OCI-M2 (cell line): Measurements from ENCODE around the gene PCDHB15.
A peak's percentile ranks its signal among the peaks of the same experiment; 100 is the strongest.
"Not testable (repeated sequence)": the region's sequence is repeated elsewhere in the genome, so short reads cannot be mapped to it uniquely, and the experiment has no call there.

ENCODE experiments used
- DNase-seq: peaks from one replicate; lab custom pipeline; 2025; ENCODE audit not compliant: unreplicated experiment; lab: John Stamatoyannopoulos, UW

PCDHB15 gene

DNA sequence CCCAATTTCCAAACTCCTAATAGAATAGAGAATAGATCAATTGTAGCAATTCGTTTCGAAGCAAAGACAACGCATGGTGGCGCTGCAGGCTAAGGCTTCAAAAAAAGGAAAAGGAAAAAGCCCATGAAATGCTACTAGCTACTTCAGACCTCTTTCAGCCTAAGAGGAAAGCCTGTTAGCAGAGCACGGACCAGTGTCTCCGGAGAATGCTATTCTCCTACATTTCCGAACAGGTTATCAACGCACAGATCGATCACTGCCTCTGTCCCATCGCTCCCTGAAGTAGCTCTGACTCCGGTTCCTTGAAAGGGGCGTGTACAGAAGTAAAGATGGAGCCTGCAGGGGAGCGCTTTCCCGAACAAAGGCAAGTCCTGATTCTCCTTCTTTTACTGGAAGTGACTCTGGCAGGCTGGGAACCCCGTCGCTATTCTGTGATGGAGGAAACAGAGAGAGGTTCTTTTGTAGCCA, at the start of gene PCDHB15:
Gene PCDHB15 (plus strand): TSS at position 146 of the 468 bp plus-strand sequence. CDS start 184 bp downstream, at position 330.
- no peak for DNase-seq

DNA sequence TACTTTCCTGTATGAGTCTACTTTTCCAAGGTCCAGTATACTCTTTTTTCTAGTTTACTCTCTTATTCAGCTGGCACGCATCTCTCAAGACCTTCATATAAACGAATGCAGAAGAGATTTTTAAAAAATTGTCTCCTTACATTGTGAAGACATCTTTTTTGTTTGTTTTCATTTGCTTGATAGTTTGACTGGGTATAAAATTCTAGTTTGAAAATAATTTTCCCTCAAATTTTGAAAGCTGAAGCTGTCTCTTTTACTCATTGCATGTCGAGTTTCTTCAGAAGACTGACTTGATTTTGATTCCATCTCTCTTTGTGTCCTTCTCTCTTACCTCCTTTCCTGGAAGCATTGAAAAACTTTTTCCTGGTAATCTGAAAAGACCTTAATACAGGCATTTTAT, 48.8 kb upstream of the PCDHB15 start:
- DNase-seq: no peak

DNA sequence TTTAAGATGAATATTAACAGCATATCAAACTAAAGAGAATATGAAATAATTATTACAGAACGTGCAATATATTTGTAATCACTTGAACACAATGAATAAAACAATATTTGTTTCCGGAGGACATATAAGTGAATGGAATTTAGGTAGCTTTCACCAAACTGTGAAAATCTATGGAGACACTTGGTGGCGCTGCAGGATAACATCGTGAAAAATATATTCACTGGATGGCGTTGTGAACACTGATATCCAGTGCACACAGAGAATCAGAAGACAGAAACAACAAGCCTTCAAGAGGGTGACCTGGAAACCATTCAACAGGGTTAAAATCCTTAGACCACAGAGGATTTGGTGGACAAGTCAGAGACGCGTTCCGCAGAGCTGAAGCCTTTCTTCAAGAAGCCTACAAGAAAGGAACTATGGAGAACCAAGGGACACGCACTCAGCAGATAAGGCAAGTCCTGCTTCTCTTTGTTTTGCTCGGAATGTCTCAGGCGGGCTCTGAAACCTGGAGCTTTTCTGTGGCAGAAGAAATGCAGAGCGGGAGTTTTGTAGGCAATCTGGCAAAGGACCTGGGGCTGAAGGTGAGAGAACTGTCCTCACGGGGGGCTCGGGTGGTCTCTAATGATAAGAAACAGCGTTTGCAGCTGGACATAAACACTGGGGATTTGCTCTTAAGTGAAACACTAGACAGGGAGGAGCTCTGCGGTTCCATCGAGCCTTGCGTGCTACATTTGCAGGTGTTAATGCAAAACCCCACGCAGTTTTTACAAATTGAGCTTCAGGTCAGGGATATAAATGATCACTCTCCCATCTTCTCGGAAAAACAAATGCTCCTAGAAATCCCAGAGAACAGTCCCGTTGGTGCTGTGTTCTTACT, 45.6 kb upstream of the PCDHB15 start, which contains the start of gene PCDHB11:
Gene PCDHB11 (plus strand): TSS at position 269 of the 877 bp plus-strand sequence. CDS start 148 bp downstream, at position 417.
- DNase-seq: peak; percentile 51

DNA sequence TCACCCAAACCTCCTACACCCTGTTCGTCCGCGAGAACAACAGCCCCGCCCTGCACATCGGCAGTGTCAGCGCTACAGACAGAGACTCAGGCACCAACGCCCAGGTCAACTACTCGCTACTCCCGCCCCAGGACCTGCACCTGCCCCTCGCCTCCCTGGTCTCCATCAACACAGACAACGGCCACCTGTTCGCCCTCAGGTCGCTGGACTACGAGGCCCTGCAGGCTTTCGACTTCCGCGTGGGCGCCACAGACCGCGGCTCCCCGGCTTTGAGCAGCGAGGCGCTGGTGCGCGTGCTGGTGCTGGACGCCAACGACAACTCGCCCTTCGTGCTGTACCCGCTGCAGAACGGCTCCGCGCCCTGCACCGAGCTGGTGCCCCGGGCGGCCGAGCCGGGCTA, 44.1 kb upstream of the PCDHB15 start:
- not testable (repeated sequence) for DNase-seq

DNA sequence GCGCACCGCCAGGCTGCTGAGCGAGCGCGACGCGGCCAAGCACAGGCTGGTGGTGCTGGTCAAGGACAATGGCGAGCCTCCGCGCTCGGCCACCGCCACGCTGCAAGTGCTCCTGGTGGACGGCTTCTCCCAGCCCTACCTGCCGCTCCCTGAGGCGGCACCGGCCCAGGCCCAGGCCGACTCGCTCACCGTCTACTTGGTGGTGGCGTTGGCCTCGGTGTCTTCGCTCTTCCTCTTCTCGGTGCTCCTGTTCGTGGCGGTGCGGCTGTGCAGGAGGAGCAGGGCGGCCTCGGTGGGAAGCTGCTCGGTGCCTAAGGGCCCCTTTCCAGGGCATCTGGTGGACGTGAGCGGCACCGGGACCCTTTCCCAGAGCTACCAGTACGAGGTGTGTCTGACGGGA, 43.5 kb upstream of the PCDHB15 start:
- not testable (repeated sequence) for DNase-seq

DNA sequence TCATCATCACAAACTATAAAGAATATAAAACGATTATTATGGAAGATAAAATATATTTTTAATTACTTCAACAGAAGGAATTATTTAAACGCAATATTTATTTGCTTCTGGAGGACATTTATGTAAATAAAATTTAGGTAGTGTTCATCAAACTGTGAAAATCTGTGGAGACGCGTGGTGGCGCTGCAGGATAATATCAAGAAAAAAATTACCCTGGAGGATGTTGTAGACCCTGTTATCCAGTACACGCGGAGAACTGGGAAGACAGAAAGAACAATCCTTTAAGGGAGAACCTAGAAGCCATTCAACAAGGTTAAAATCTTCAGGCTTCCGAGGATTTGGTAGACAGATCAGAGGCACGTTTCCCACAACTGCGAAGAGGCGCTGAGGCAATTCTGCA, 36.7 kb upstream of the PCDHB15 start, which contains the start of gene PCDHB12:
Gene PCDHB12 (plus strand): TSS at position 242 of the 400 bp plus-strand sequence. CDS start 189 bp downstream, outside the sequence.
- DNase-seq: no peak

DNA sequence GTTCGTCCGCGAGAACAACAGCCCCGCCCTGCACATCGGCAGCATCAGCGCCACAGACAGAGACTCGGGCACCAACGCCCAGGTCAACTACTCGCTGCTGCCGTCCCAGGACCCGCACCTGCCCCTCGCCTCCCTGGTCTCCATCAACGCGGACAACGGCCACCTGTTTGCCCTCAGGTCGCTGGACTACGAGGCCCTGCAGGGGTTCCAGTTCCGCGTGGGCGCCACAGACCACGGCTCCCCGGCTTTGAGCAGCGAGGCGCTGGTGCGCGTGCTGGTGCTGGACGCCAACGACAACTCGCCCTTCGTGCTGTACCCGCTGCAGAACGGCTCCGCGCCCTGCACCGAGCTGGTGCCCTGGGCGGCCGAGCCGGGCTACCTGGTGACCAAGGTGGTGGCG, 34.9 kb upstream of the PCDHB15 start:
- DNase-seq: not testable (repeated sequence)

DNA sequence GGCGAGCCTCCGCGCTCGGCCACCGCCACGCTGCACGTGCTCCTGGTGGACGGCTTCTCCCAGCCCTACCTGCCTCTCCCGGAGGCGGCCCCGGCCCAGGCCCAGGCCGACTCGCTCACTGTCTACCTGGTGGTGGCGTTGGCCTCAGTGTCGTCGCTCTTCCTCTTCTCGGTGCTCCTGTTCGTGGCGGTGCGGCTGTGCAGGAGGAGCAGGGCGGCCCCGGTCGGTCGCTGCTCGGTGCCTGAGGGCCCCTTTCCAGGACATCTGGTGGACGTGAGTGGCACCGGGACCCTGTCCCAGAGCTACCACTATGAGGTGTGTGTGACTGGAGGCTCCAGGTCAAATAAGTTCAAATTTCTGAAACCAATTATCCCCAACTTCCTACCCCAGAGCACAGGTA, 34.3 kb upstream of the PCDHB15 start:
- DNase-seq: not testable (repeated sequence)

DNA sequence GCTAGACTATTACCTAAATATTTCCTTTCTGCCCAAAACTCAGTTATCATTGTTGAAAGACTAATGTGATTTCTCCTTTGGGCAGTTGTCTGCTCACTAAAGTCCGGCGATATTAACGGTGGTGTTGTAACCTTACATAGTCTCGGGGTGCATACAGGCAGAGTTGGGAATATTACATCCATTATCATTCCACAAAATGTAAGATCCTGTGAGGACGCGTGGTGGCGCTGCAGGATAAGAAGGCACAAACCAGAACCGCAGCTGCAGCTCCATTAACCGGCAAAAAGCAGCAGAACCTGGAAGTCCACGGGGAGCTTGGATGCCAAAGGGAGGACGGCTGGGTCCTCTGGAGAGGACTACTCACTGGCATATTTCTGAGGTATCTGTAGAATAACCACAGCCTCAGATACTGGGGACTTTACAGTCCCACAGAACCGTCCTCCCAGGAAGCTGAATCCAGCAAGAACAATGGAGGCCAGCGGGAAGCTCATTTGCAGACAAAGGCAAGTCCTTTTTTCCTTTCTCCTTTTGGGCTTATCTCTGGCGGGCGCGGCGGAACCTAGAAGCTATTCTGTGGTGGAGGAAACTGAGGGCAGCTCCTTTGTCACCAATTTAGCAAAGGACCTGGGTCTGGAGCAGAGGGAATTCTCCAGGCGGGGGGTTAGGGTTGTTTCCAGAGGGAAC, 31.4 kb upstream of the PCDHB15 start, which contains the start of gene PCDHB13:
Gene PCDHB13 (plus strand): TSS at position 264 of the 684 bp plus-strand sequence. CDS start 205 bp downstream, at position 469.
- not testable (repeated sequence) for DNase-seq

DNA sequence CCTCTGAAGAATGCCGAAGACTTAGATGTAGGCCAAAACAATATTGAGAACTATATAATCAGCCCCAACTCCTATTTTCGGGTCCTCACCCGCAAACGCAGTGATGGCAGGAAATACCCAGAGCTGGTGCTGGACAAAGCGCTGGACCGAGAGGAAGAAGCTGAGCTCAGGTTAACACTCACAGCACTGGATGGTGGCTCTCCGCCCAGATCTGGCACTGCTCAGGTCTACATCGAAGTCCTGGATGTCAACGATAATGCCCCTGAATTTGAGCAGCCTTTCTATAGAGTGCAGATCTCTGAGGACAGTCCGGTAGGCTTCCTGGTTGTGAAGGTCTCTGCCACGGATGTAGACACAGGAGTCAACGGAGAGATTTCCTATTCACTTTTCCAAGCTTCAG, 30.6 kb upstream of the PCDHB15 start:
- not testable (repeated sequence) for DNase-seq

DNA sequence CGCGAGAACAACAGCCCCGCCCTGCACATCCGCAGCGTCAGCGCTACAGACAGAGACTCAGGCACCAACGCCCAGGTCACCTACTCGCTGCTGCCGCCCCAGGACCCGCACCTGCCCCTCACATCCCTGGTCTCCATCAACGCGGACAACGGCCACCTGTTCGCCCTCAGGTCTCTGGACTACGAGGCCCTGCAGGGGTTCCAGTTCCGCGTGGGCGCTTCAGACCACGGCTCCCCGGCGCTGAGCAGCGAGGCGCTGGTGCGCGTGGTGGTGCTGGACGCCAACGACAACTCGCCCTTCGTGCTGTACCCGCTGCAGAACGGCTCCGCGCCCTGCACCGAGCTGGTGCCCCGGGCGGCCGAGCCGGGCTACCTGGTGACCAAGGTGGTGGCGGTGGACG, 29.7 kb upstream of the PCDHB15 start:
- not testable (repeated sequence) for DNase-seq

DNA sequence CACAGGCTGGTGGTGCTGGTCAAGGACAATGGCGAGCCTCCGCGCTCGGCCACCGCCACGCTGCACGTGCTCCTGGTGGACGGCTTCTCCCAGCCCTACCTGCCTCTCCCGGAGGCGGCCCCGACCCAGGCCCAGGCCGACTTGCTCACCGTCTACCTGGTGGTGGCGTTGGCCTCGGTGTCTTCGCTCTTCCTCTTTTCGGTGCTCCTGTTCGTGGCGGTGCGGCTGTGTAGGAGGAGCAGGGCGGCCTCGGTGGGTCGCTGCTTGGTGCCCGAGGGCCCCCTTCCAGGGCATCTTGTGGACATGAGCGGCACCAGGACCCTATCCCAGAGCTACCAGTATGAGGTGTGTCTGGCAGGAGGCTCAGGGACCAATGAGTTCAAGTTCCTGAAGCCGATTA, 29.2 kb upstream of the PCDHB15 start:
- DNase-seq: not testable (repeated sequence)

DNA sequence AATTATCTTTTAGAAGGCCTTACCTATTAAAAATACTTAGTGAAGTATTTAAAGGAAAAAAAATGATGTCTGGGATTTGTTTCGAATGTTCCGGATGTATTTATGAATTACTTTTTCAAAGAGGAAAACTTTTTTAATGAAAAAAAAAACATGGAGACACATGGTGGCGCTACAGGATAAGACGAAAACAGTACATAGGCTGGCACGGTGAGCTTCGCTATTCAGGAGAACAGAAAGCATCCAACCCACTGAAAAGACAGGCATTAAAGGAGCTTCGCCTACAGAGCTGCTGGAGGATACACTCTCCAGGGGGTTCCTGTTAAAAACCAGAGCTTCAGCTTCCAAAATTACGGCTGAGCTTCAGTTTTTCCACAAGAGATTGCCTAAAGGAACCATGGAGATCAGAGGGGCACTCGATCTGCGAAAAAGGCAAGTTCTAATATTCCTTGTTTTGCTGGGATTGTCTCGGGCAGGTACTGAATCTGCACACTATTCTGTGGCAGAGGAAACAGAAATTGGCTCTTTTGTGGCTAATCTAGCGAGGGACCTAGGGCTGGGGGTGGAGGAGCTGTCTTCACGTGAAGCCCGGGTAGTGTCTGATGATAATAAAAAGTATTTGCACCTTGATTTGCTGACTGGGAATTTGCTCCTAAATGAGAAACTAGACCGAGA, 21.9 kb upstream of the PCDHB15 start, which contains the start of gene PCDHB14:
Gene PCDHB14 (plus strand): TSS at position 232 of the 672 bp plus-strand sequence. CDS start 163 bp downstream, at position 395.
- no peak for DNase-seq

DNA sequence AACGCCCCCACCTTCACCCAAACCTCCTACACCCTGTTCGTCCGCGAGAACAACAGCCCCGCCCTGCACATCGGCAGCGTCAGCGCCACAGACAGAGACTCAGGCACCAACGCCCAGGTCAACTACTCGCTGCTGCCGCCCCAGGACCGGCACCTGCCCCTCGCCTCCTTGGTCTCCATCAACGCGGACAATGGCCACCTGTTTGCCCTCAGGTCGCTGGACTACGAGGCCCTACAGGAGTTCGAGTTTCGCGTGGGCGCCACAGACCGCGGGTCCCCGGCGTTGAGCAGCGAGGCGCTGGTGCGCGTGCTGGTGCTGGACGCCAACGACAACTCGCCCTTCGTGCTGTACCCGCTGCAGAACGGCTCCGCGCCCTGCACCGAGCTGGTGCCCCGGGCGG, 20.4 kb upstream of the PCDHB15 start:
- DNase-seq: not testable (repeated sequence)

DNA sequence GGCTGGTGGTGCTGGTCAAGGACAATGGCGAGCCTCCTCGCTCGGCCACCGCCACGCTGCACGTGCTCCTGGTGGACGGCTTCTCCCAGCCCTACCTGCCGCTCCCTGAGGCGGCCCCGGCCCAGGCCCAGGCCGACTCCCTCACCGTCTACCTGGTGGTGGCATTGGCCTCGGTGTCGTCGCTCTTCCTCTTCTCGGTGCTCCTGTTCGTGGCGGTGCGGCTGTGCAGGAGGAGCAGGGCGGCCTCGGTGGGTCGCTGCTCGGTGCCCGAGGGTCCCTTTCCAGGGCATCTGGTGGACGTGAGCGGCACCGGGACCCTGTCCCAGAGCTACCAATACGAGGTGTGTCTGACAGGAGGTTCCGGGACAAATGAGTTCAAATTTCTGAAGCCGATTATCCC, 19.8 kb upstream of the PCDHB15 start:
- DNase-seq: not testable (repeated sequence)

DNA sequence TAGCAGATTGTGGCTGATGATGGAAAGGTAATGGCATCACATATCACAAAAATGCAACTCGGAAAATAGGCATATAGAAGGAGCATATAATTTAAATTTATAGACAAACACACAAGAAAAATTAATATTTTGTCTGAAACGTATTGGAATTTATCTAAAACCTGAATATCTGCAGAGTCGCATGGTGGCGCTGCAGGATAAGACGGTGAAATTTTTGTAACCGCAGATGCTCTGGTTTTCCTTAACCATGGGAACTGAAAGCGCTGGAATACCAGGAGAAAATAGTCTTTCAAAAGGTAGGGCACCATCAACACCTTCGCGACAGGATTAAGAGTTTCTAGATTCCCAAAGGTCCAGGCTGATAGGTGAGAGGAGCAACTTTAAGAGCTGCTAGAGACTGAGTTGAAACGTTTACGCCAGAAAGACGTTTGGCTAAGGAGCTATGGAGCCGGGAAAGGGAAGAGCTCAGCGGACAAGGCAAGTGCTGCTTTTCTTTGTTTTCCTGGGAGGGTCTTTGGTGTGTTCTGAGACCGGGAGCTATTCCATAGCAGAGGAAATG, 11.0 kb upstream of the PCDHB15 start:
- DNase-seq: no peak

DNA sequence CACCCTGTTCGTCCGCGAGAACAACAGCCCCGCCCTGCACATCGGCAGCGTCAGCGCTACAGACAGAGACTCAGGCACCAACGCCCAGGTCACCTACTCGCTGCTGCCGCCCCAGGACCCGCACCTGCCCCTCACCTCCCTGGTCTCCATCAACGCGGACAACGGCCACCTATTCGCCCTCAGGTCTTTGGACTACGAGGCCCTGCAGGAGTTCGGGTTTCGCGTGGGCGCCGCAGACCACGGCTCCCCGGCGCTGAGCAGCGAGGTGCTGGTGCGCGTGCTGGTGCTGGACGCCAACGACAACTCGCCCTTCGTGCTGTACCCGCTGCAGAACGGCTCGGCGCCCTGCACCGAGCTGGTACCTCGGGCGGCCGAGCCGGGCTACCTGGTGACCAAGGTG, 9.3 kb upstream of the PCDHB15 start:
- DNase-seq: not testable (repeated sequence)

DNA sequence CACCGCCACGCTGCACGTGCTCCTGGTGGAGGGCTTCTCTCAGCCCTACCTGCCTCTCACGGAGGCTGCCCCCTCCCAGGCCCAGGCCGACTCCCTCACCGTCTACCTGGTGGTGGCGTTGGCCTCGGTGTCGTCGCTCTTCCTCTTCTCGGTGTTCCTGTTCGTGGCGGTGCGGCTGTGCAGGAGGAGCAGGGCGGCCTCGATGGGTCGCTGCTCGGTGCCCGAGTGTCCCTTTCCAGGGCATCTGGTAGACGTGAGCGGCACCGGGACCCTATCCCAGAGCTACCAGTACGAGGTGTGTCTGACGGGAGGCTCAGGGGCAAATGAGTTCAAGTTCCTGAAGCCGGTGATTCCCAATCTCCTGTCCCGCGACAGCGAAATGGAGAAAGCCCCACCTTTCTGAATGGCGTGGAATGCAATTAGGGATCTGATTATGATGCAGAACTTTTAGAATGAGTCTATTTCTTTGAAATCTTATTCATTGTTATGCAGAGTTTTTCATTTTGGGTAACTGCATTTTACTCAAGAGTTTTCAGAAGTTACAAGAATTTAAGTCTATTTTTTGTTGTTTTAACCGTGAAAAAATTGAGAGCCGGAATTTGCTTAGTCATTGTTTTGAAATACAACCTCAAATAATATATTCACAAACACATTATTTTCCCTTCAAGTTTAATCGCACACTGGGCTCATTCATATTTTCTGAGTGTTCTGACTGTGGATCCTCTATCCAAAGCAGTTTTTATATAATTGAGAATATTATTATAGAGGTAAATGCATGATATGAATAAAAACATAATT, 8.5 kb upstream of the PCDHB15 start:
- no peak for DNase-seq

DNA sequence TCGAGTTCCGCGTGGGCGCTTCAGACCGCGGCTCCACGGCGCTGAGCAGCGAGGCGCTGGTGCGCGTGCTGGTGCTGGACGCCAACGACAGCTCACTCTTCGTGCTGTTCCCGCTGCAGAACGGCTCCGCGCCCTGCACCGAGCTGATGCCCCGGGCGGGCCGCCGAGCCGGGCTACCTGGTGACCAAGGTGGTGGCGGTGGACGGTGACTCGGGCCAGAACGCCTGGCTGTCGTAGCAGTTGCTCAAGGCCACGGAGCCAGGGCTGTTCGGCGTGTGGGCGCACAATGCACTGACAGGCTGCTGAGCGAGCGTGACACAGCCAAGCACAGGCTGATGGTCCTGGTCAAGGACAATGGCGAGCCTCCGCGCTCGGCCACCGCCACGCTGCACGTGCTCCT, 3.7 kb upstream of the PCDHB15 start:
- no peak for DNase-seq

DNA sequence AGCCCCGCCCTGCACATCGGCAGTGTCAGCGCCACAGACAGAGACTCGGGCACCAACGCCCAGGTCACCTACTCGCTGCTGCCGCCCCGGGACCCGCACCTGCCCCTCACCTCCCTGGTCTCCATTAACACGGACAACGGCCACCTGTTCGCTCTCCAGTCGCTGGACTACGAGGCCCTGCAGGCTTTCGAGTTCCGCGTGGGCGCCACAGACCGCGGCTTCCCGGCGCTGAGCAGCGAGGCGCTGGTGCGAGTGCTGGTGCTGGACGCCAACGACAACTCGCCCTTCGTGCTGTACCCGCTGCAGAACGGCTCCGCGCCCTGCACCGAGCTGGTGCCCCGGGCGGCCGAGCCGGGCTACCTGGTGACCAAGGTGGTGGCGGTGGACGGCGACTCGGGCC, 1.8 kb downstream of the PCDHB15 start:
- DNase-seq: not testable (repeated sequence)
